ENCODE results near the gene ZNF181.

DNA sequence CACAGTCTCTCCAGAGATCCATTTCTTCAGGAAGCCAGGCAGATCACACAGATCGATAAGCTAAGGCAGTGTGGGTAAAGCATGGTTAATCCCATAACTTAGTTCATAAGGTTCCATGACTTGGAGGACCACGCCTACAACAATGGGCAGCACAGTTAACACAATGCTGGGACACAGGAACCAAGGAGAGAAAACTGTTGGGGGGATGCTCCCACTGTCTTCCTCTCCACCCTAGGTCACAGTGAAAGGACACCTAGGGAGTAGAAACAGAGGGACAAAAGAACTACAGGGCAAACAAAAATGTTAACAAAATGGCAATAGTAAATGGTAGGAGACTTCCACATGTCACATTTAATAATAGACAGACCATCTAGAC, 20.8 kb upstream of the ZNF181 start:
- no peak for TF ChIP-seq POLR2AphosphoS5 (IDR thresholded peaks at IDR 0.05; ENCODE audit: low read depth, low read length)
- TF ChIP-seq, protein P1, sequence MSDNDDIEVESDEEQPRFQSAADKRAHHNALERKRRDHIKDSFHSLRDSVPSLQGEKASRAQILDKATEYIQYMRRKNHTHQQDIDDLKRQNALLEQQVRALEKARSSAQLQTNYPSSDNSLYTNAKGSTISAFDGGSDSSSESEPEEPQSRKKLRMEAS (IDR thresholded peaks at IDR 0.05; ENCODE audit: low read depth): no peak
- no peak for TF ChIP-seq TEAD4 (IDR thresholded peaks at IDR 0.05; ENCODE audit: borderline replicate concordance, insufficient read depth)
- TF ChIP-seq, protein P2, sequence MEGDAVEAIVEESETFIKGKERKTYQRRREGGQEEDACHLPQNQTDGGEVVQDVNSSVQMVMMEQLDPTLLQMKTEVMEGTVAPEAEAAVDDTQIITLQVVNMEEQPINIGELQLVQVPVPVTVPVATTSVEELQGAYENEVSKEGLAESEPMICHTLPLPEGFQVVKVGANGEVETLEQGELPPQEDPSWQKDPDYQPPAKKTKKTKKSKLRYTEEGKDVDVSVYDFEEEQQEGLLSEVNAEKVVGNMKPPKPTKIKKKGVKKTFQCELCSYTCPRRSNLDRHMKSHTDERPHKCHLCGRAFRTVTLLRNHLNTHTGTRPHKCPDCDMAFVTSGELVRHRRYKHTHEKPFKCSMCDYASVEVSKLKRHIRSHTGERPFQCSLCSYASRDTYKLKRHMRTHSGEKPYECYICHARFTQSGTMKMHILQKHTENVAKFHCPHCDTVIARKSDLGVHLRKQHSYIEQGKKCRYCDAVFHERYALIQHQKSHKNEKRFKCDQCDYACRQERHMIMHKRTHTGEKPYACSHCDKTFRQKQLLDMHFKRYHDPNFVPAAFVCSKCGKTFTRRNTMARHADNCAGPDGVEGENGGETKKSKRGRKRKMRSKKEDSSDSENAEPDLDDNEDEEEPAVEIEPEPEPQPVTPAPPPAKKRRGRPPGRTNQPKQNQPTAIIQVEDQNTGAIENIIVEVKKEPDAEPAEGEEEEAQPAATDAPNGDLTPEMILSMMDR (IDR thresholded peaks at IDR 0.05): no peak
- TF ChIP-seq EZH2phosphoT487 (IDR thresholded peaks at IDR 0.05; ENCODE audit: borderline replicate concordance, low read depth): no peak
- TF ChIP-seq, protein P3, sequence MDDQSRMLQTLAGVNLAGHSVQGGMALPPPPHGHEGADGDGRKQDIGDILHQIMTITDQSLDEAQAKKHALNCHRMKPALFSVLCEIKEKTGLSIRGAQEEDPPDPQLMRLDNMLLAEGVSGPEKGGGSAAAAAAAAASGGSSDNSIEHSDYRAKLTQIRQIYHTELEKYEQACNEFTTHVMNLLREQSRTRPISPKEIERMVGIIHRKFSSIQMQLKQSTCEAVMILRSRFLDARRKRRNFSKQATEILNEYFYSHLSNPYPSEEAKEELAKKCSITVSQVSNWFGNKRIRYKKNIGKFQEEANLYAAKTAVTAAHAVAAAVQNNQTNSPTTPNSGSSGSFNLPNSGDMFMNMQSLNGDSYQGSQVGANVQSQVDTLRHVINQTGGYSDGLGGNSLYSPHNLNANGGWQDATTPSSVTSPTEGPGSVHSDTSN (IDR thresholded peaks at IDR 0.05): no peak
- TF ChIP-seq RAD21 (IDR thresholded peaks at IDR 0.05; ENCODE audit: low read length): no peak
- TF ChIP-seq MXI1 (IDR thresholded peaks at IDR 0.05; ENCODE audit: low read depth, low read length): no peak
- no peak for TF ChIP-seq TCF12 (IDR thresholded peaks at IDR 0.05)
- TF ChIP-seq RFX5 (IDR thresholded peaks at IDR 0.05; ENCODE audit: low read length): no peak
- no peak for TF ChIP-seq EP300 (IDR thresholded peaks at IDR 0.05; ENCODE audit: borderline replicate concordance in 1 of 2, low read depth in 1 of 2, low read length in 1 of 2)
